Neuronal stem cell (in vitro differentiated cells): ENCODE data around the gene VWA1.

Experiments used
- DNase-seq: peaks from one replicate; pipeline ENCODE4 v3.0.0-alpha.2; 2013; ENCODE audit warnings: low spot score
- H2AFZ ChIP-seq: one replicate; pipeline ENCODE4 v1.6.1; 2013; ENCODE audit warnings: mild to moderate bottlenecking, low read length, inconsistent platforms
- H2AK5ac ChIP-seq: 2 replicates; pipeline ENCODE4 v1.6.1; 2013; ENCODE audit warnings: low read depth, mild to moderate bottlenecking, inconsistent platforms, low read length, moderate library complexity, mixed read lengths
- H2BK120ac ChIP-seq: 2 replicates; pipeline ENCODE4 v1.6.1; 2013; ENCODE audit warnings: low read depth, mild to moderate bottlenecking, inconsistent platforms, low read length, moderate library complexity, mixed read lengths
- H2BK12ac ChIP-seq: one replicate; pipeline ENCODE4 v1.6.1; 2013; ENCODE audit warnings: low read length, inconsistent platforms
- H2BK15ac ChIP-seq: 2 replicates; pipeline ENCODE4 v1.6.1; 2013; ENCODE audit warnings: mild to moderate bottlenecking, low read length, inconsistent platforms, mixed read lengths
- H2BK5ac ChIP-seq: one replicate; pipeline ENCODE4 v1.6.1; 2013; ENCODE audit warnings: inconsistent platforms, mild to moderate bottlenecking, low read length, moderate library complexity
- H3K14ac ChIP-seq: one replicate; pipeline ENCODE4 v1.6.1; 2013; ENCODE audit warnings: low read length, inconsistent platforms
- H3K18ac ChIP-seq: 2 replicates; pipeline ENCODE4 v1.6.1; 2013; ENCODE audit warnings: low read length, inconsistent platforms
- H3K23ac ChIP-seq: 2 replicates; pipeline ENCODE4 v1.6.1; 2013; ENCODE audit warnings: low read depth, mild to moderate bottlenecking, mixed read lengths, low read length, inconsistent platforms; ENCODE audit not compliant: poor library complexity
- H3K27ac ChIP-seq: replicated peaks from 3 replicates; pipeline ENCODE4 v1.5.1; 2013; ENCODE audit warnings: low read length, inconsistent platforms
- H3K27me3 ChIP-seq, 3 experiments: 2 replicates each; pipeline ENCODE4 v1.6.1; 2013; ENCODE audit warnings: low read length in 3 of 3, mild to moderate bottlenecking in 2 of 3, inconsistent platforms in 1 of 3, low read depth in 1 of 3, mixed read lengths in 1 of 3, moderate library complexity in 1 of 3; ENCODE audit not compliant: control insufficient read depth in 3 of 3, insufficient read depth in 3 of 3
- H3K36me3 ChIP-seq, 2 donors: replicated peaks in 1 of 2; 2 replicates each; pipeline ENCODE4 v1.6.1; 2013; ENCODE audit warnings: low read length in 2 of 2; ENCODE audit not compliant: control insufficient read depth in 2 of 2, insufficient read depth in 2 of 2
- H3K4ac ChIP-seq: 2 replicates; pipeline ENCODE4 v1.6.1; 2013; ENCODE audit warnings: inconsistent platforms, mild to moderate bottlenecking, low read length, moderate library complexity
- H3K4me1 ChIP-seq, 2 donors: 1 replicate in 1 of 2; 2 replicates in 1 of 2; pipeline ENCODE4 v1.6.1; 2013; ENCODE audit warnings: low read length in 2 of 2, low read depth in 1 of 2; ENCODE audit not compliant: control insufficient read depth in 2 of 2, insufficient read depth in 1 of 2
- H3K4me2 ChIP-seq: one replicate; pipeline ENCODE4 v1.6.1; 2013; ENCODE audit warnings: mild to moderate bottlenecking, low read length, inconsistent platforms; ENCODE audit not compliant: insufficient read depth, poor library complexity, severe bottlenecking
- H3K4me3 ChIP-seq, 2 donors: 2 replicates each; pipeline ENCODE4 v1.5.1; 2013; ENCODE audit warnings: low read length in 2 of 2, mild to moderate bottlenecking in 2 of 2, inconsistent platforms in 1 of 2, moderate library complexity in 1 of 2
- H3K79me1 ChIP-seq: one replicate; pipeline ENCODE4 v1.6.1; 2013; ENCODE audit warnings: low read depth, mild to moderate bottlenecking, inconsistent platforms, low read length, moderate library complexity
- H3K9ac ChIP-seq: one replicate; pipeline ENCODE4 v1.6.1; 2013; ENCODE audit warnings: mild to moderate bottlenecking, low read depth, low read length, inconsistent platforms; ENCODE audit not compliant: poor library complexity
- H3K9me3 ChIP-seq, 2 donors: replicated peaks in 1 of 2; 2 replicates each; pipeline versions ENCODE3 to v1.6.1; 2013; ENCODE audit warnings: low read length in 2 of 2, mild to moderate bottlenecking in 2 of 2, inconsistent platforms in 1 of 2, low read depth in 1 of 2, mixed read lengths in 1 of 2, moderate library complexity in 1 of 2; ENCODE audit not compliant: control insufficient read depth in 2 of 2, insufficient read depth in 1 of 2
- H4K8ac ChIP-seq: one replicate; pipeline ENCODE4 v1.6.1; 2013; ENCODE audit warnings: low read depth, mild to moderate bottlenecking, inconsistent platforms, low read length, moderate library complexity
- H4K91ac ChIP-seq: one replicate; pipeline ENCODE4 v1.6.1; 2013; ENCODE audit warnings: low read length, low read depth, mild to moderate bottlenecking, inconsistent platforms; ENCODE audit not compliant: poor library complexity
- WGBS, 2 donors: extraction: QIAGEN DNeasy Blood & Tissue Kit; methylation state at CpG; one replicate each; pipeline ENCODE4 v1.1.7; 2013; ENCODE audit warnings: missing lambda C conversion rate in 2 of 2, mixed read lengths in 1 of 2; ENCODE audit not compliant: insufficient read length in 2 of 2, insufficient replicate concordance in 1 of 2; ENCODE audit errors: extremely low coverage in 2 of 2; 5-methylcytosine and 5-hydroxymethylcytosine counted together

The VWA1 gene

GRCh38 chr1:1388078-1388472, 47.4 kb upstream of the VWA1 start:
- H3K27ac ChIP-seq: no peak overlapping the region
- H2BK12ac ChIP-seq: no peak overlapping the region
- H2BK5ac ChIP-seq: no peak overlapping the region
- H3K27me3 ChIP-seq: no peaks in the 10 kb centered on the region
- no peak overlapping the region for H2AFZ ChIP-seq
- no peak overlapping the region for H2BK120ac ChIP-seq
- no peak for DNase-seq
- no peak overlapping the region for H2AK5ac ChIP-seq
- WGBS, 2 donors: no CpG with 5 or more reads among the region's 16 CpGs
- H3K9me3 ChIP-seq: peaks cover 0 to 8% of the 10 kb centered on the region in 2 donors
- H3K79me1 ChIP-seq: peaks cover 9% of the 10 kb centered on the region
- H4K91ac ChIP-seq: no peak overlapping the region
- no peak overlapping the region for H3K4me3 ChIP-seq
- H3K4me1 ChIP-seq: no peaks in the 10 kb centered on the region
- no peak overlapping the region for H3K23ac ChIP-seq
- no peak overlapping the region for H3K9ac ChIP-seq
- no peak overlapping the region for H3K18ac ChIP-seq
- no peak overlapping the region for H3K14ac ChIP-seq
- no peak overlapping the region for H4K8ac ChIP-seq
- no peak overlapping the region for H3K4me2 ChIP-seq
- peaks cover 58 to 81% of the 10 kb centered on the region in 2 donors for H3K36me3 ChIP-seq
- no peak overlapping the region for H2BK15ac ChIP-seq
- H3K4ac ChIP-seq: no peak overlapping the region

GRCh38 chr1:1390675-1391074, 44.8 kb upstream of the VWA1 start:
- Histone ChIP-seq H2BK15ac (no peak overlapping the region), H3K27ac (no peak overlapping the region), H2BK5ac (no peak overlapping the region), H4K8ac (no peak overlapping the region), H3K9ac (no peak overlapping the region), H3K23ac (no peak overlapping the region), H2BK12ac (no peak overlapping the region), H3K36me3 (peaks cover 69 to 99% of the 10 kb centered on the region in 2 donors), H3K4me3 (no peak overlapping the region), H3K18ac (no peak overlapping the region), H3K79me1 (peaks cover 10% of the 10 kb centered on the region), H3K4me2 (no peak overlapping the region), H3K14ac (no peak overlapping the region), H4K91ac (no peak overlapping the region), H2AFZ (no peak overlapping the region), H3K9me3 (peaks cover 0 to 8% of the 10 kb centered on the region in 2 donors), H2AK5ac (no peak overlapping the region), H2BK120ac (no peak overlapping the region), H3K27me3 (no peaks in the 10 kb centered on the region), H3K4ac (no peak overlapping the region), H3K4me1 (no peaks in the 10 kb centered on the region)
- WGBS, 2 donors: no CpG with 5 or more reads among the region's 12 CpGs
- DNase-seq: no peak

- Histone ChIP-seq H3K9ac (no peak overlapping the region), H2BK15ac (no peak overlapping the region), H3K79me1 (peaks cover 10% of the 10 kb centered on the region), H3K4me1 (no peaks in the 10 kb centered on the region), H3K14ac (no peak overlapping the region), H3K18ac (no peak overlapping the region), H2BK120ac (no peak overlapping the region), H3K4ac (no peak overlapping the region), H2AFZ (no peak overlapping the region), H2AK5ac (no peak overlapping the region), H3K4me3 (no peak overlapping the region), H4K91ac (no peak overlapping the region), H3K4me2 (no peak overlapping the region), H3K9me3 (peaks cover 0 to 5% of the 10 kb centered on the region in 2 donors), H3K23ac (no peak overlapping the region), H3K36me3 (peaks cover 64 to 98% of the 10 kb centered on the region in 2 donors), H4K8ac (peak overlapping the region; percentile 90), H2BK5ac (no peak overlapping the region), H3K27ac (no peak overlapping the region), H3K27me3 (no peaks in the 10 kb centered on the region), H2BK12ac (no peak overlapping the region)
- DNase-seq: no peak
- no CpG with 5 or more reads among the region's 12 CpGs for WGBS, 2 donors
Observed at GRCh38 chr1:1391225-1391624, 44.3 kb upstream of the VWA1 start.

GRCh38 chr1:1393014-1393413, 42.5 kb upstream of the VWA1 start:
- no peak overlapping the region for H3K4ac ChIP-seq
- no peak overlapping the region for H2BK5ac ChIP-seq
- peaks cover 10% of the 10 kb centered on the region for H3K79me1 ChIP-seq
- no peak overlapping the region for H3K4me3 ChIP-seq
- H3K23ac ChIP-seq: no peak overlapping the region
- no peak overlapping the region for H4K8ac ChIP-seq
- no peak overlapping the region for H3K18ac ChIP-seq
- H2BK120ac ChIP-seq: no peak overlapping the region
- no peak overlapping the region for H3K27ac ChIP-seq
- H2BK12ac ChIP-seq: no peak overlapping the region
- H2AK5ac ChIP-seq: no peak overlapping the region
- peak overlapping the region; percentile 7 for H3K9ac ChIP-seq
- no peak for DNase-seq
- no peak overlapping the region for H2AFZ ChIP-seq
- H3K4me1 ChIP-seq: peaks cover 2 to 4% of the 10 kb centered on the region in 2 donors
- no peak overlapping the region for H2BK15ac ChIP-seq
- peaks cover 0 to 5% of the 10 kb centered on the region in 2 donors for H3K9me3 ChIP-seq
- H3K36me3 ChIP-seq: peaks cover 58 to 97% of the 10 kb centered on the region in 2 donors
- no peak overlapping the region for H3K14ac ChIP-seq
- H4K91ac ChIP-seq: no peak overlapping the region
- no peak overlapping the region for H3K4me2 ChIP-seq
- no CpG with 5 or more reads among the region's 4 CpGs for WGBS, 2 donors
- H3K27me3 ChIP-seq: no peaks in the 10 kb centered on the region
